Measurements from ENCODE around the gene FANCC. TPM values are rescaled to one million over a fixed set of nuclear protein-coding genes. Genes with fewer than 3 reads are reported as not detected.

FANCC gene
- total RNA-seq, 1 donor from 2014 or later = 7.9 TPM

DNA sequence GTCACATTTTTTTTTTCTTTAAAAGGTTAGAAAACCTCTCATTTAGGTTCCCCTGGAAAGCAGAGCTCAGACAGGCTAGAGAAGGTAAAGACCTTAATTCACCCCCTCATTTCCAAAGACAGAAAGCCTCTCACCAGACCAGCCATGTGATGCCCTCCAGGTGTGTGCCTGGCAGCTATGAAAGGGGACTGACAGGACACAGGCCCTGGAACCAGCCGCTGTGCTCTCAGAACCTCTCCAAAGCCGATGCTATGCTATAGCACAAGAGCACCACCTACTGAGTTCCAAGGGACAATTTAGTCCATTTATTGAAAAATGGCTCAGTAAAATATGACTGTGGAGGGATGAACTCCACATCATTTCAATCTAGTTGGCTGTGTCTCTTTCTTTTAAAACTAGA, 48.8 kb downstream of the FANCC start:
- H3K4me1 ChIP-seq (ENCODE audit: insufficient read depth, low read length) = no peaks in the 10 kb centered on the region
- H4K20me1 ChIP-seq (ENCODE audit: insufficient read depth, low read length) = peaks cover 4% of the 10 kb centered on the region
- H3K4me3 ChIP-seq (ENCODE audit: insufficient read depth, low read depth, low read length) = no peak overlapping the region
- H3K9me3 ChIP-seq (ENCODE audit: insufficient read depth, low read depth, low read length) = no peaks in the 10 kb centered on the region
- Mint-ChIP-seq H3K9me3 (ENCODE audit: unreplicated experiment) (no peaks in the 10 kb centered on the region), H3K4me1 (ENCODE audit: low read depth, unreplicated experiment) (peaks cover 9% of the 10 kb centered on the region), H3K27me3 (ENCODE audit: low read depth, unreplicated experiment) (no peaks in the 10 kb centered on the region), H3K27ac (ENCODE audit: unreplicated experiment) (no peak overlapping the region), H3K4me3 (ENCODE audit: unreplicated experiment) (no peak overlapping the region), H3K36me3 (ENCODE audit: low read depth, unreplicated experiment) (no peaks in the 10 kb centered on the region)
- no peak overlapping the region for H2AFZ ChIP-seq (ENCODE audit: low read depth, low read length)
- no peaks in the 10 kb centered on the region for H3K79me2 ChIP-seq (ENCODE audit: insufficient read depth, low read length)
- no peak overlapping the region for H3K9ac ChIP-seq (ENCODE audit: low read length)
- TF ChIP-seq, protein P1, sequence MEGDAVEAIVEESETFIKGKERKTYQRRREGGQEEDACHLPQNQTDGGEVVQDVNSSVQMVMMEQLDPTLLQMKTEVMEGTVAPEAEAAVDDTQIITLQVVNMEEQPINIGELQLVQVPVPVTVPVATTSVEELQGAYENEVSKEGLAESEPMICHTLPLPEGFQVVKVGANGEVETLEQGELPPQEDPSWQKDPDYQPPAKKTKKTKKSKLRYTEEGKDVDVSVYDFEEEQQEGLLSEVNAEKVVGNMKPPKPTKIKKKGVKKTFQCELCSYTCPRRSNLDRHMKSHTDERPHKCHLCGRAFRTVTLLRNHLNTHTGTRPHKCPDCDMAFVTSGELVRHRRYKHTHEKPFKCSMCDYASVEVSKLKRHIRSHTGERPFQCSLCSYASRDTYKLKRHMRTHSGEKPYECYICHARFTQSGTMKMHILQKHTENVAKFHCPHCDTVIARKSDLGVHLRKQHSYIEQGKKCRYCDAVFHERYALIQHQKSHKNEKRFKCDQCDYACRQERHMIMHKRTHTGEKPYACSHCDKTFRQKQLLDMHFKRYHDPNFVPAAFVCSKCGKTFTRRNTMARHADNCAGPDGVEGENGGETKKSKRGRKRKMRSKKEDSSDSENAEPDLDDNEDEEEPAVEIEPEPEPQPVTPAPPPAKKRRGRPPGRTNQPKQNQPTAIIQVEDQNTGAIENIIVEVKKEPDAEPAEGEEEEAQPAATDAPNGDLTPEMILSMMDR (IDR thresholded peaks at IDR 0.05; ENCODE audit: insufficient read depth, low read depth, low read length) = peak; percentile 18
- TF ChIP-seq EZH2 (IDR thresholded peaks at IDR 0.05; ENCODE audit: insufficient read depth, low read length) = no peak
- no peak for DNase-seq (ENCODE audit: low read depth)
- no peak for FAIRE-seq
- no peaks in the 10 kb centered on the region for H3K27me3 ChIP-seq (ENCODE audit: insufficient read depth, low read length)
- no peak overlapping the region for H3K27ac ChIP-seq (ENCODE audit: low read depth, low read length)
- H3K36me3 ChIP-seq (ENCODE audit: insufficient read depth, low read length) = no peaks in the 10 kb centered on the region
- H3K4me2 ChIP-seq (ENCODE audit: low read length) = no peak overlapping the region

DNA sequence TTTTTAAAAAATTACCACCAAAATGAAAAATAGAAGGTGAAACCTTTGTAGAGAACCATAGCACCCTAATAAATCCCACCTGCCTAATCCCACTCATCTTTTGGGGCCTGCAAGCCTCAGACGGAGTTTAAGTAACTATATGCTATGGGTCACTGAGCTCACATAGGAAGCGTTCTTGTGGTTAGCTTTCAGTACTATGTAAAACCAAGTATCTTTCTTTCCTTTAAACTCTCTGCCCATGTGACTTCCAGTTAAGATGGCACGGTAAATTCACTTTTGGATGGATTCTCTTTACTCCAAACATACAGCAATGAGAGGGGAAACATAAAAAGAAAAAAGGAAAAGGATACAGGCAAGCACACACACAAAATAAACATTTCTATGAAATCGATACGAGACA, 50.9 kb downstream of the FANCC start:
- peaks cover 4% of the 10 kb centered on the region for H3K4me1 Mint-ChIP-seq (ENCODE audit: low read depth, unreplicated experiment)
- no peak for FAIRE-seq
- no peaks in the 10 kb centered on the region for H3K27me3 ChIP-seq (ENCODE audit: insufficient read depth, low read length)
- no peak overlapping the region for H3K27ac ChIP-seq (ENCODE audit: low read depth, low read length)
- no peak overlapping the region for H3K4me2 ChIP-seq (ENCODE audit: low read length)
- H3K4me3 Mint-ChIP-seq (ENCODE audit: unreplicated experiment) = no peak overlapping the region
- no peaks in the 10 kb centered on the region for H3K79me2 ChIP-seq (ENCODE audit: insufficient read depth, low read length)
- no peak for DNase-seq (ENCODE audit: low read depth)
- H3K27me3 Mint-ChIP-seq (ENCODE audit: low read depth, unreplicated experiment) = no peaks in the 10 kb centered on the region
- no peak overlapping the region for H2AFZ ChIP-seq (ENCODE audit: low read depth, low read length)
- peaks cover 4% of the 10 kb centered on the region for H3K4me1 ChIP-seq (ENCODE audit: insufficient read depth, low read length)
- no peak overlapping the region for H3K27ac Mint-ChIP-seq (ENCODE audit: unreplicated experiment)
- no peaks in the 10 kb centered on the region for H3K36me3 ChIP-seq (ENCODE audit: insufficient read depth, low read length)
- no peaks in the 10 kb centered on the region for H3K9me3 ChIP-seq (ENCODE audit: insufficient read depth, low read depth, low read length)
- H4K20me1 ChIP-seq (ENCODE audit: insufficient read depth, low read length) = peaks cover 6% of the 10 kb centered on the region
- no peaks in the 10 kb centered on the region for H3K9me3 Mint-ChIP-seq (ENCODE audit: unreplicated experiment)
- no peaks in the 10 kb centered on the region for H3K36me3 Mint-ChIP-seq (ENCODE audit: low read depth, unreplicated experiment)
- no peak overlapping the region for H3K4me3 ChIP-seq (ENCODE audit: insufficient read depth, low read depth, low read length)
- TF ChIP-seq EZH2 (IDR thresholded peaks at IDR 0.05; ENCODE audit: insufficient read depth, low read length) = no peak
- TF ChIP-seq, protein P1 (IDR thresholded peaks at IDR 0.05; ENCODE audit: insufficient read depth, low read depth, low read length) = no peak
- no peak overlapping the region for H3K9ac ChIP-seq (ENCODE audit: low read length)

DNA sequence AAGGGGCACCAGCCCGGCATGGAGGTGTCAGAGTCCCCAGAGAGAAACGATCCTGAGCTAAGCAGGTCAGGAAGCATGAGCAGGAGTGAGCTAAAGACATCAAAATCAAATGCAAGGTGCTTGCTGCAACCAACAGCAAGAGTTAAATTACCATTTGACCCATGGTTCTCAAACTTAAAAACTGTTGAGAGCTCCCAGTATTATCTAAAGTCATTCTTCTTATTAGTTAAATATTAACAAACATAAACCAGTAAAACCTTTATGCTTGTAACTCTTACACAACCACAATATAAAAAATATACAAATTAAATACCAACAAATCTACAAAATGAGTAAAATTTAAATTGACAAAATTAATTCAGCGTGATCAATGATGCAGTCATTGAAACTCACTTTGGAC, 51.5 kb downstream of the FANCC start:
- Histone ChIP-seq H3K4me1 (ENCODE audit: insufficient read depth, low read length) (peaks cover 6% of the 10 kb centered on the region), H3K27me3 (ENCODE audit: insufficient read depth, low read length) (no peaks in the 10 kb centered on the region), H4K20me1 (ENCODE audit: insufficient read depth, low read length) (peaks cover 9% of the 10 kb centered on the region), H2AFZ (ENCODE audit: low read depth, low read length) (no peak overlapping the region), H3K27ac (ENCODE audit: low read depth, low read length) (no peak overlapping the region), H3K9ac (ENCODE audit: low read length) (no peak overlapping the region), H3K79me2 (ENCODE audit: insufficient read depth, low read length) (no peaks in the 10 kb centered on the region), H3K4me2 (ENCODE audit: low read length) (no peak overlapping the region), H3K36me3 (ENCODE audit: insufficient read depth, low read length) (no peaks in the 10 kb centered on the region), H3K4me3 (ENCODE audit: insufficient read depth, low read depth, low read length) (no peak overlapping the region), H3K9me3 (ENCODE audit: insufficient read depth, low read depth, low read length) (no peaks in the 10 kb centered on the region)
- no peak for TF ChIP-seq EZH2 (IDR thresholded peaks at IDR 0.05; ENCODE audit: insufficient read depth, low read length)
- TF ChIP-seq, protein P1 (IDR thresholded peaks at IDR 0.05; ENCODE audit: insufficient read depth, low read depth, low read length) = no peak
- no peak for DNase-seq (ENCODE audit: low read depth)
- peaks cover 4% of the 10 kb centered on the region for H3K4me1 Mint-ChIP-seq (ENCODE audit: low read depth, unreplicated experiment)
- no peaks in the 10 kb centered on the region for H3K36me3 Mint-ChIP-seq (ENCODE audit: low read depth, unreplicated experiment)
- FAIRE-seq = no peak
- no peak overlapping the region for H3K27ac Mint-ChIP-seq (ENCODE audit: unreplicated experiment)
- H3K4me3 Mint-ChIP-seq (ENCODE audit: unreplicated experiment) = no peak overlapping the region
- H3K9me3 Mint-ChIP-seq (ENCODE audit: unreplicated experiment) = no peaks in the 10 kb centered on the region
- no peaks in the 10 kb centered on the region for H3K27me3 Mint-ChIP-seq (ENCODE audit: low read depth, unreplicated experiment)
